GM19023 (cell line): ENCODE results near the gene TAS1R2.

Experiments
- ATAC-seq: cut with Tn5 transposase; IDR thresholded peaks from one replicate; pipeline ENCODE4 v1.9.1; 2021; ENCODE audit warnings: mild to moderate bottlenecking, moderate library complexity; ENCODE audit not compliant: unreplicated experiment

The TAS1R2 gene

DNA sequence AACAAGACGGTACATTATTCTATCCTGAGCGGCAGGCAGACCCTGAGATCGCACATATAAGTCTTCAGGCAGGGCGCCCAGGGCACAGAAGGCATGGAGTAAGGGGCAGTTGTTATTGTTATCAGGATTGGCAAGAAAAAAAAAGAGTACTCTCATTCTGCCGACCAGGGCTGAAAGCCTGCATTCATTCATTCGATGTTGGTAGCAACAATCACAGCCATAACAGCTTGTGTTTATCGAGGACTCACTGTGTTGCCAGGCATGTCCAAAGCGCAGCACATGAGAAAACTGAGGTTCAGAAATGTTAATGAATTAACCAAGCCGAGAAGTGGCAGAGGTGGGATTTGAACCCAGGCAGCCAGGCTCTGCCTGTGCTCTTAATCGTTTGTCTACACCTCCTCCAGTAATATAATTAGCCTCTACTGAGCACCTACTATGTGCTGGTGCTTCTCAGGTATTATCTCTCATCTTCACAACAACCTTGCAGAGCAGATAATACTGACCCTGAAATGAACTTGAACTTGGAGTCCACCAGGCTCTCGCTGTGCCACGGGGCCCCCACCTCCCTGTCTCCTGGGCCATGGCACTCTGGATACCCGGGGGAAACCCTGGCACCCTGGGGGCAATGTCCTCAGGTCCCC is 56.2 kb downstream of the TAS1R2 start:
- no peak for ATAC-seq

DNA sequence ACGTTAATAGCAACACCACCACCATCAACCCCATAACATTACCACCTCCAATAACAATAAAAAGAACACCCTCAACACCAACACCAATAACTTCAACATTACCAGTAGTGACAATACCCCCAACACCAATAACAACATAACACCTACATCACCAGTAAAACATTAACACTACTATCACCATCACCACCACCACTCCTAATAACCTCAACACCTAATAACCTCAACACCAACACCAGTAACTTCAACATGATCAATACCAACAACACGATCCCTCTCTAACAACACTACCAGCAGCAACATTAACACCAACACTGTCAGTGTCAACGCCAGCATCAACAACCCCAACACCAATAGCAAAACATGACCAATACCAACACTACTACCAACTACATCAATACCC is 57.2 kb downstream of the TAS1R2 start:
- ATAC-seq = no peak

DNA sequence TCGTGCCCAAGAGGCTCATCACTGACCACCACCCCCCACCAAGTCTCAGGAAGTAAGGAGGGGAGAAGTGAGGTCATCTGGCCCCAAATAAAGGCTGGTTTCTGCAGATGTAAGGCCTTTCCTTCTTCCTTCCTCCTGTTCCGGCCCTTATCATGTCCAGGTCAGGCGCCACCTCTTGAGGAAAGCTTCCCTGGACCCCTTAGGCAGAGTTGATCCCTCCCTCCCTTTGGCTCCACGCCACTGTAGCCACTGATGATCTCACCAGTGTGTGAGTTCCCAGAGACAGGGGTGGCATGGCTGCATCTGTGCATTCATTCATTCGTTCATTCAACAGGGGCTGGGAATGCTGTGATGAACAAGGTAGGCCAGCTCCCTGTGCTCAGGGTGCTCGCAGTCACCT is 59.2 kb downstream of the TAS1R2 start:
- ATAC-seq = no peak

DNA sequence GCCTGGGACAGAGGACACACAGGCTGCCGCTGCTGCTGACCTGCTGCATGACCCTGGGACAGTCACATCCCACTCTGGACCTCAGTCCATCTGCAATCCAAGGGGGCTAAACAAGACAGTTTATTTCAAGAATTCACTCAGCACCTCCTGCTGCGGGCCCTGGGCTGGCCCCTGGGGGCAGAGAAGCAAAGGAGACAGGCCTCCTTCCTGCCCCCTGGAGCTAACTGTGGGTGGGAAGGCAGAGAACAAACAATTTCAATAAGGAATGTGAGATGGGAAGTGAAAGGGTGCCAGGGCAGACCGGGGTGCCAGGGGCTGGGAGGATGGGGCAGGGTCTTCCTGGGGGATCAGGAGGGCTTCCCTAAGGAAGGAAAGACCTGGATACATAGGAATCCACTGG is 60.0 kb downstream of the TAS1R2 start:
- no peak for ATAC-seq

DNA sequence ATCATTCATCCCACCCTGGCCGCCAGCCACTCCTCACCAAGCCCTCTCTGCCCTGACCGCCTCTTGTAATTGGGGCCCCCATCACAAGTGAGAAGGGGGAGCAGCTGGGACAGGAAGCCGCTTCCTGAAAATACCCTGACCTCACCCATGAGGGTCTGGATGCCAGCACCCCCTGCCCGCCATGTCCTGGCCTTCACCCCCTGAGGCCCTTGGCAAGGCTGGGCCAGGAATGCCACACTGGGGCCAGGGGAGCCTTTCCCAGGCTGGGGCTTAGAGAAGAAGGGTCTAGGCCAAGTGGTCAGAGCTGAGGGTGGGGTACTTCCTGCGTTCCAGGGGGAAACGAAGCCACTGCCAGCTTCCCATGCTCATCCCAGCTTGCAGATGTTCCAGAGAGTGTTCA is 60.5 kb downstream of the TAS1R2 start:
- ATAC-seq = no peak

DNA sequence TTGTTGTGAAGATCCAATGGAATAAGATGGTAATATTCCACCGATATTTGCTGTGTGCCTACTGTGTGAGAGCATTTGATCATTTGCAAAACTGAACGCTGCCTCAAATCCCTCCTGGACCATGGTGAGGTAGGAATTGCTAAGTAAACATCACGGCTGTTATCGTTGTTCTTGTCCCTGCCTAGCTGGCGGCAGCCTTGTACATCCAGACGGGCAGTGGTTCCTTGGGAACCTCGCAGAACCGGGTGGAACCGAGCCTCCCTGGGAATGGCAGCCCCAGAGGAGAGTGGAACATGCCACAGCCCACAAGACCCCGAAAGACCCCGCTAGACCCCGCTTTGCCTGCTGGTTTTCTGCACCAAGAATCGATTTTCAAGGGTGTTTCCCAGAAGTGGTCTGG is 60.9 kb downstream of the TAS1R2 start:
- no peak for ATAC-seq

DNA sequence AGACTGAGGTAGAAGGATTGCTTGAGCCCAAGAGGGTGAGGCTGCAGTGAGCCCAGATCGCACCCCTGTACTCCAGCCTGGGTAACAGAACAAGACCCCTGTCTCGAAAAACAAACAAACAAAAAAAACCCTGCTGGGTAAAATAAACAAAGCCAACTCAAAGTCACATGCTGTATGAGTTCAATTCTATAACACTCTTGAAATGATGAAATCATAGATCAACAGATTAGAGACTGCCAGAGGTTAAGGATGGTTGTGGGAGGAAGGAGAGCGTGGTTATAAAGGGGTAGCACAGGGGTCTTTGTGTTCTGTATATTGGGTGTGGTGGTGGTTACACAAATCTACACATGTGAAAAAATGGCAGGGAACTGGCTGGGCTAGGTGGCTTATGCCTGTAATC is 62.5 kb downstream of the TAS1R2 start:
- no peak for ATAC-seq

DNA sequence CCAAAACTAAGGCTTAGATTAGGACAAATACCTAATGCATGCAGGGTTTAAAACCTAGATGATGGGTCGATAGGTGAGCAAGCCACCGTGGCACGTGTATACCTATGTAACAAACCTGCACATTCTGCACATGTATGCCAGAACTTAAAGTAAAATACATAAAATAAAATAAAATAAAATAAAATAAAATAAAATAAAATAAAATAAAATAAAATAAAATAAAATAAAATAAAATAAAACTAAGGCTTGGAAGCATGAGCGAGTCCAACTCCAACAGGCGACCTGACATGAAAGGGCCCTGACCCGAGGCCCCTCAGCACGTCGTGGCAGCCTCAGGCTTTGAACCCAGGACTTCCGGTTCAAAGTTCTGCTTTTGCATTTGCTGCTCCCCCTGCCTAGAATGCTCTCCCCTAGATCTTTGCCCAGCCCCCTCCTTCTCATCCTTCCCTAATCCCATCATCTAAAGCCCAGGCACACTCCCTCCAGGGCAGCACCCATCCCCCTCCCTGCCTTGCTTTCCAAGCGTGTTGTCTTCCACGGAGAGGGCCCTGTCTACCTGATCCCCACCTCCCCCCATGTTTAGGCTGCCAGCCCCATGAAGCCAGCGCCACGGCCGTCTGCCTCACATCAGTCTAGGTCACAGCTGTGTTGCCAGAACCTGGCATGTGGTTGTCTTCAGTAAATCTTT is 64.3 kb downstream of the TAS1R2 start:
- no peak for ATAC-seq

DNA sequence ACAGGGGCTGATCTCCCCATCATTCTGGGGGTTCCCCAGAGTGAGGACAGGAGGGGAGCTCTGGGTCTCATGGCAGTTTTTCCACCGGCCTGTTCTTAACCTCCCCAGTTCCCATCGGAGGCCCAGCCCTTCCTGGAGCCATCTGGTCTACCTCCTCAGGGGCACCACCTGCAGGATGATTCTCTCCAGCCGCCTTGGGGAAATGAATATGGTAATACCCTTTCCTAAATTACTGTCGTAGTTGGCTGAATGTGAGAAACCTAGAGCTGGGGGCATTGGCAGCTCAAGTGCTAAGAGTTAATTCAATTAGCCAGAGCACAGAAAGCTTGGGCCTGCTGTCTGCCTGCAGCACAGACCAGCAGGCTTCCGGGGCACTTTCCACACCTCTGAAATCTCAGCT is 64.9 kb downstream of the TAS1R2 start:
- no peak for ATAC-seq

DNA sequence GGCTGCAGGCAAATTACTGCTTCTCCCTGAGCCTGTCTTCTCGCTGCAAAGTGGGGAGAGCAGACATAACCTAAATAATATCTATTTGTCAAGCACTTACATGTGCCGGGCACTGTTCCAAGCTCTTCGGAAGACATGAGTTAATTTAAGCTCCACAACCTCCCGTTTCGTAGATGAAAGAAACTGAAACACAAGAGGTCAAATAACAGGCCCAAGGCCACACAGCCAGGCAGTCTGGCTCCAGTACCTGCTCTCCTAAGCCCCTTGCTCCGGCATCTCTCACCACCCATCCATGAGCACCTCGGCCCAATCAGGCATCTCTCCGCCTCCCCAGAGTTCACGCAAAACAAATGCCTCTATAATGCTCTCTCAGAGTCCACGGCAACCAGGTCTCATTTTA is 65.4 kb downstream of the TAS1R2 start:
- no peak for ATAC-seq

DNA sequence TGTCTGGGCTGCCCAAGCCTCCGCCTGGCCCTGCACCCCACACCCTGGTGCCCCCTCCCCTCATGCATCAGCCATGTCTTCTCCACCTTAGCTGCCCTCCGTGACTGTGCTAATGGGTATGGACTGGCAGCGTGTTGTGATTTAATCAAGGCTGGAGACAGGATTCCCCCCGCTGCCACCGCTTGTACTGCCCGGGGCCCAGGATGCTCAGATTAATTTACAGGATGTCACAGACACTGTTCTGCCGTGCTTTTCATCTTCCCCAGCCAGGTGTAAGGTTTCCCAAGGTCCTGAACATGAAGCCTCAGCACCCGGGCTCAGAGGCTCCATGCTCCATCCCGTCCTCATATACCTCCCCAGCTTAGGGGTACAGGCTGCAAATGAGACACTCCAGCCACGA is 66.3 kb downstream of the TAS1R2 start:
- no peak for ATAC-seq

DNA sequence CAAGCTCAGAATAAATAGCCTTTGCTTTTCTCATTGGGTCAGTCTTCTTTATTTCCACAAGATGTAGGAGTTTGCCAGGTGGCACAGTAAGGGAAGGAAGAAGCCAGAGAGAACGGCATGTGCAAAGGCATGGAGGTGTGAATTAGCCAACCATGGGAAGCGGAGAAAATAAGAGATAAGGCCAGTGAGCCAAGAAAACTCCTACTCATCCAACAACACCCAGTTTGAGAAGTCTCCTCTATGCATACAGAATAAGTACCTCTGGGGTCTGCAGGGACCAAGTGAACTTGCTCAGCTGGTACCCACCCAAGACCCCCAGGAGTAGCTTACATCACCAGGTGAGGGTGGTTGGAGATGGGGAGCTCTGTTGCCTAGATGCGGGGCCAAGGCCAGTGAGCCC is 66.7 kb downstream of the TAS1R2 start:
- no peak for ATAC-seq
